Stimulated activated CD8-positive, alpha-beta memory T cell treated with anti-CD3 and anti-CD28 coated beads, Interleukin-15, amount 100 ng/mL, for 1 hour (primary cell): ENCODE results near the gene VGF.
"Not testable (repeated sequence)": the region's sequence is repeated elsewhere in the genome, so short reads cannot be mapped to it uniquely, and the experiment has no call there.

Experiments used
- DNase-seq: peaks from one replicate; pipeline ENCODE4 v3.0.0-alpha.2; 2020; ENCODE audit warnings: low read depth

The VGF gene

DNA sequence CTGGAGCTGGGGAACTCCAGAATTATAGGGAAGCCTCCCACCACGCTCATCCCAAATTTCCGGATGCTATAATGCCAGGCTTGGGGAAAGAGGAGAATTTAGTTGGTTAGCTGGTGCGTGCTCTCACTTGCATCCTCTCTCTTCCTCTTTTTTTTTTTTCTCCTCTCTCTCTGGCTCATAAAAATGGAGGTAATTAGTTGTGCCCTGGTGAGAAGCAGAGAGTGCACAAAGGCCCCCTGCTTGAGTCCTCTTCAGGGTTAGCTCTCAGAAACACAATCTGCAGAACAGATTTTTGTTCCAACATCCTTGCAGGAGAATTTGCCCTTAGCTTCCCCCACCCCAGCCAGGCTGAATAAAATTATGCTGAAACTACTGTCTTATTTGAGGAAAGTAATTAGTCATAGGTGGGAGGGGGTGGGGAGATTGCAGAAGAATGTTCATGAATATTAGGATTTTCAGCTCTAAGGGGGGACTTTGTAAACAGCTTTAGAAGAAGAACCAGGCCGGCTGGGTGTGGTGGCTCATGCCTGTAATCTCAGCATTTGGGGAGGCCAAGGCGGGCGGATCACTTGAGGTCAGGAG, 30.9 kb downstream of the VGF start:
- no peak for DNase-seq

DNA sequence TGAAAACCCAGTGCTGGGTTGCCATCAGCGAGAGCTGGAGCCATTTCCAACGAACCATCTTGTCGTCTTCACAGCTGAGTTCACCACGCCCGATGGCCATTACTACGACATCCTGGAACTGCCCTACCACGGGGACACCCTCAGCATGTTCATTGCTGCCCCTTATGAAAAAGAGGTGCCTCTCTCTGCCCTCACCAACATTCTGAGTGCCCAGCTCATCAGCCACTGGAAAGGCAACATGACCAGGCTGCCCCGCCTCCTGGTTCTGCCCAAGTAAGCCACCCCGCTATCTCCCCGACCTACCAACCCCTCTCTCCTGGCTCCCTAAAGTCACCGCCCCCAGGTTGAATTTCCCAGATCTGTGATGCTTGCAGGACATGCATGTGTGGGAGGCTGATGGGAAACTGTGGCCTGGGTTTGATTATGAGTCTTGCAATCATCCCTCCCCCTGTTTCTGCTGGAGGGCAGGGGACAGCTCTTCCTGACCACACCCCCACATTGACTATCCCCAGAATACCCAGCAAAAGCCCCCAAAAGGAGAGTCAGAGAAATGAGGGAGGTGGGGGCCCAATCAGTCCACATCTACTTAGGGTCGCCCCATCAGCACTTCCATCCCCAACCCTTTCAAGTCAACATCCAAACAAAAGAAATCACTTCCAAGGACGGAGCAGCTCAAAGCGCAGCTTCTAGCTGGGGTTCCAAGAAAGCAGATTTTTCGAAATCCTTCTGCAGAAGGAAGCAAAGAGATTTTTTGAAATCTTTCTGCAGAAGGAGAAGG, 31.6 kb downstream of the VGF start:
- DNase-seq: no peak

DNA sequence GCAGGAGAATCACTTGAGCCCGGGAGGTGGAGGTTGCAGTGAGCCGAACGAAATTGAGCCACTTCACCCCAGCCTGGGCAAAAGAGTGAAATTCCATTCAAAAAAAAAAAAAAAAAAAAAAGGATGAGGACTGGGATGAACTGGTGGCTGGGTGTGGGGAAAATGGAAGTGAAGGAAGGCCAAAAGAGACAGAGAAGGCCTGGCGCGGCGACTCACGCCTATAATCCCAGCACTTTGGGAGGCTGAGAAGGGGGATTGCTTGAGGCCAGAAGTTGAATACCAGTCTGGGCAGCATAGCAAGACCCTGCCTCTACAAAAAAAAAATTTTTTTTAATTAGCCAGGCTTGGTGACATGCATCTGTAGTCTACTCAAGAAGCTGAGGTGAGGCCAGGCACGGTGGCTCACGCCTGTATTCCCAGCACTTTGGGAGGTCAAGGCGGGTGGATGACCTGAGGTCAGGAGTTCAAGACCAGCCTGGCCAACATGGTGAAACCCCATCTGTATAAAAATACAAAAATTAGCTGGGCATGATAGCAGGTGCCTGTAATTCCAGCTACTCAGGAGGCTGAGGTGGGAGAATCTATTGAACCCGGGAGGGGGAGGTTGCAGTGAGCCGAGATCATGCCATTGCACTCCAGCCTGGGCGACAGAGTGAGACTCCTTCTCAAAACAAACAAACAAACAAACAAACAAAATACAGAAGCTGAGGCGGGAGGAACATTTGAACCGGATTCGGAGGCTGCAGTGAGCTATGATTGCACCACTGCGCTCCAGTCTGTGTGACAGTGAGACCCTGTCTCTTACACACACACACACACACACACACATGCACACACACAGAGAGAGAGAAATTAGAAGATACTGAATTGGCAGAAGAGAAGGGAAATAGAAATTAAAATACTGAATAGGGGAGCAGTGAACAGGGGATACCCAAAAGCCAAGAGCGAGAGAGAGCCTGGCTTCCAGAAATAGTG, 32.5 kb downstream of the VGF start:
- DNase-seq: not testable (repeated sequence)

DNA sequence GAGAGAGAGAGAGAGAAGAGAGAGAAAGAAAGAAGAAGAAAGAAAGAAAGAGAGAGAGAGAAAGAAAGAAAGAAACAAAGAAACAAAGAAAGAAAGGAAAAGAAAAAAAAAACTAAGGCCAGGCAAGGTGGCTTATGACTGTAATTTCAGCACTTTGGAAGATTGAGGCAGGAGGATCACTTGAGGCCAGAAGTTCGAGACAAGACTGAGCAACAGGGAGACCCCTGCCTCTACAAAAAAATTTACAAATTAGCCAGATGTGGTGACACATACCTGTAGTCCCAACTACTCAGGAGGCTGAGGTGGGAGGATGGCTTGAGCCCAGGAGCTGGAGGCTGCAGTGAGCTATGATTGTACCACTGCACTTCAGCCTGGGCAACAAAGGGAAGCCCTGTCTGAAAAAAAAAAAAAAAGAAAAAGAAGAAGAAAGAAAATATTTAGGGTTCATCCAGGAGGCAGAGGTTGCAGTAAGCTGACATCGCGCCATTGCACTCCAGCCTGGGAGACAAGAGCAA, 35.7 kb downstream of the VGF start:
- DNase-seq: no peak

DNA sequence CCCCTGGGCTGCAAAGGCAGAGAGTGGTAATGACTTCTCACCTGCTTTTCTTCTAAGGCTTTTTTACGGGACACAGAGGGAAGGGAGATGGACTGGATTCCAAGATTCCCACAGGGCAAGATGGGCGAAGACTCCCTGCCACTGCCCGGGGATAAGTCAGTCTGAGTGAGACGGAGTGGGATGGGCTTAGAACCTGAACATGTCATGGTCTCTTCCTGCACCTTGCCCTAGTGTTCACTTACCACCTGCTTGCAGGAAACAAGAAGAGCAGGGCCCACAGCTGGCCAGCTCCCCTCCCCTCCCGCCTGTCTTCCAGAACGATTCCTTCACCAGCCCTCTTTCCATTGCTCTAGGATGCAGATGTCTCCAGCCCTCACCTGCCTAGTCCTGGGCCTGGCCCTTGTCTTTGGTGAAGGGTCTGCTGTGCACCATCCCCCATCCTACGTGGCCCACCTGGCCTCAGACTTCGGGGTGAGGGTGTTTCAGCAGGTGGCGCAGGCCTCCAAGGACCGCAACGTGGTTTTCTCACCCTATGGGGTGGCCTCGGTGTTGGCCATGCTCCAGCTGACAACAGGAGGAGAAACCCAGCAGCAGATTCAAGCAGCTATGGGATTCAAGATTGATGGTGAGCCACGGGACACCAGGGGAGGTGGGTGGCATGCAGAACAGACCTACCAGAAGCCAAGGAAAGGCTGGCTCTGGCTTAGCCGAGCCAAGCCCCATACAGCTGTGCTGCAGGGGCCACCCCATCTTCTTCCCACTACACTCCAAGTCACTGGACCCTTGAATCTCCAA, 37.1 kb downstream of the VGF start:
- no peak for DNase-seq

DNA sequence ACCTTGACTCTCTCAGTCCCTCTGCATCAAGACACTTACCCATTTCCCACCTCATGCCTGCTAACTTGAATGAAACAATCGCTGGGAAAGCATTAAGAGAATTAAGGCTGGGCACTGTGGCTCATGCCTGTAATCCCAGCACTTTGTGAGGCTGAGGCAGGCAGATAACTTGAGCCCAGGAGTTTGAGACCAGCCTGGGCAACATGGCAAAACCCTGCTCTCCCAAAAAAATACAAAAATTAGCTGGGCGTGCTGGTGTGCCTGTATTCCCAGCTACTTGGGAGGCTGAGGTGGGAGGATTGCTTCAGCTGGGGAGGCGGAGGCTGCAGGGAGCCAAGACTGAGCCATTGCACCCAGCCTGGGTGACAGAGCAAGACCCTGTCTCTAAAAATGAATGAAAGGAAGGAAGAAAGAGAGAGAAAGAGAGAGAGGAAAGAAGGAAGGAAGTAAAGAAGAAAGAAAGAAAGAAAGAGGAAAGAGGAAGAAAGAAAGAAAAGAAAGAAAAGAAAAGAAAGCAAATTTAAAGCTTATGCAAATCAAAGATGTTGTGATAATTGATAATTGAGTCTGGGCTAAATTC, 37.8 kb downstream of the VGF start:
- no peak for DNase-seq

DNA sequence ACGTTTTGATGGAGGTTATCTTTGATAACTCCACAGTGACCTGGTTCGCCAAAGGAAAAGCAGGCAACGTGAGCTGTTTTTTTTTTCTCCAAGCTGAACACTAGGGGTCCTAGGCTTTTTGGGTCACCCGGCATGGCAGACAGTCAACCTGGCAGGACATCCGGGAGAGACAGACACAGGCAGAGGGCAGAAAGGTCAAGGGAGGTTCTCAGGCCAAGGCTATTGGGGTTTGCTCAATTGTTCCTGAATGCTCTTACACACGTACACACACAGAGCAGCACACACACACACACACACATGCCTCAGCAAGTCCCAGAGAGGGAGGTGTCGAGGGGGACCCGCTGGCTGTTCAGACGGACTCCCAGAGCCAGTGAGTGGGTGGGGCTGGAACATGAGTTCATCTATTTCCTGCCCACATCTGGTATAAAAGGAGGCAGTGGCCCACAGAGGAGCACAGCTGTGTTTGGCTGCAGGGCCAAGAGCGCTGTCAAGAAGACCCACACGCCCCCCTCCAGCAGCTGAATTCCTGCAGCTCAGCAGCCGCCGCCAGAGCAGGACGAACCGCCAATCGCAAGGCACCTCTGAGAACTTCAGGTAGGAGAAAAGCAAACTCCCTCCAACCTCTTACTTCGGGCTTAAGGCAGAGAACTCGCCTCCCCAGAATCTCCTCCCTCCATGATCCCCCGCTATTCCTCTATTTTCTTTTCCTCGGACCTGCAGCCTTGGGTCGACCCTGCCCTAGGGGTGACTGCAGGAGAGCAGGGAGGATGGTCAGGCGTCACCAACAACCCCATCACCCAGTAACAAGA, 38.5 kb downstream of the VGF start, which contains the start of gene SERPINE1:
Gene SERPINE1, plus strand, starts transcription at position 454 of the 809 bp plus-strand sequence. CDS start 1,290 bp downstream, outside the sequence.
- peak; percentile 14 for DNase-seq

DNA sequence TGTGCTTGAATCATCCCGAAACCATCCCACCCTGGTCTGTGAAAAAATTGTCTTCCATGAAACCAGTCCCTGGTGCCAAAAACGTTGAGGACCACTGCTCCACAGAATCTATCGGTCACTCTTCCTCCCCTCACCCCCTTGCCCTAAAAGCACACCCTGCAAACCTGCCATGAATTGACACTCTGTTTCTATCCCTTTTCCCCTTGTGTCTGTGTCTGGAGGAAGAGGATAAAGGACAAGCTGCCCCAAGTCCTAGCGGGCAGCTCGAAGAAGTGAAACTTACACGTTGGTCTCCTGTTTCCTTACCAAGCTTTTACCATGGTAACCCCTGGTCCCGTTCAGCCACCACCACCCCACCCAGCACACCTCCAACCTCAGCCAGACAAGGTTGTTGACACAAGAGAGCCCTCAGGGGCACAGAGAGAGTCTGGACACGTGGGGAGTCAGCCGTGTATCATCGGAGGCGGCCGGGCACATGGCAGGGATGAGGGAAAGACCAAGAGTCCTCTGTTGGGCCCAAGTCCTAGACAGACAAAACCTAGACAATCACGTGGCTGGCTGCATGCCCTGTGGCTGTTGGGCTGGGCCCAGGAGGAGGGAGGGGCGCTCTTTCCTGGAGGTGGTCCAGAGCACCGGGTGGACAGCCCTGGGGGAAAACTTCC, 39.2 kb downstream of the VGF start:
- DNase-seq: no peak

DNA sequence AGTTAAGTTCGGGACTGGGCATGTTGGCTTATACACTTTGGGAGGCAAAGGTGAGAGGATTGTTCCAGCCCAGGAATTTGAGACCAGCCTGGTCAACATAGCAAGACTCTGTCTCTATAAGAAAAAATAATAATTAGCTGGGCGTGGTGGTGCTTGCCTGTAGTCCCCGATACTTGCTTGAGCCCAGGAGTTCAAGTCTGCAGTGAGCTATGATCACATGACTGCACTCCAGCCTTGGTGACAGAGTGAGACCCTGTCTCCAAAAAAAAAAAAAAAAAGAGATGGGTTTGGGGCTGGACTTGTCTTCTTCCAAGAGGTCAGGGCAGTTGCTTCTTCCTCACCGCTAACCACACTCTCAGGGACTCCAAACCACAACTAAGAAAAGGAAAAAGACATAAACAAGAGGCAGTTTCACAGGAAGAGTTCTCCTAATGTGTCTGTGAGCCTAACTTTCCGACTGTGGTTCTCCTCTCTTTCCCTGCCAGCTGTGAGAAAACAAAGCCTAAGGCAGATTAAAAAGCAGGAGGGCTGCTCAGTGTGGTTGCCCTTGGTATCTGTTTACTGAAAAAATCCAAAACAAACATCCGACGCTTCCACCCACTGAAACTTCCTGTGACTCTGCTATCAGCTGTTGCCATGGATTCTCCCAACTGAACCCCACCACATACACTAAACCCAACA, 40.9 kb downstream of the VGF start:
- DNase-seq: no peak

DNA sequence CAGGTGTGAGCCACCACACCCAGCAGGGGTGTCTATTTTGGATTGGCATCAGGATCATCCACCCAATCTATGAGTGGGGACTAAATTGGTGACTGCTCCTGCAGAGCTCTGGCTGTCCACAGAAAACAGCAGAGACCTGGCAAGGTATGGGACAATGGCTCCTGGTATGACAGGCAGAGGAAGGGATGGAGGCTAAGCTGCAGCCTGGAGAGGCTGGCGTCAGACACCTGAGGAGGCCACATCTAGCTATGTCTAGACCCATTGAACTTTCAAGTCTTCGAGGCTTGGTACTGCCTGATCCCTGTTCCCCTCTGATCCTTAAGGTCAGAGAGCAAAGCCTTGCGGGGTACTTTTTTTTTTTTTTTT, 41.7 kb downstream of the VGF start:
- no peak for DNase-seq

DNA sequence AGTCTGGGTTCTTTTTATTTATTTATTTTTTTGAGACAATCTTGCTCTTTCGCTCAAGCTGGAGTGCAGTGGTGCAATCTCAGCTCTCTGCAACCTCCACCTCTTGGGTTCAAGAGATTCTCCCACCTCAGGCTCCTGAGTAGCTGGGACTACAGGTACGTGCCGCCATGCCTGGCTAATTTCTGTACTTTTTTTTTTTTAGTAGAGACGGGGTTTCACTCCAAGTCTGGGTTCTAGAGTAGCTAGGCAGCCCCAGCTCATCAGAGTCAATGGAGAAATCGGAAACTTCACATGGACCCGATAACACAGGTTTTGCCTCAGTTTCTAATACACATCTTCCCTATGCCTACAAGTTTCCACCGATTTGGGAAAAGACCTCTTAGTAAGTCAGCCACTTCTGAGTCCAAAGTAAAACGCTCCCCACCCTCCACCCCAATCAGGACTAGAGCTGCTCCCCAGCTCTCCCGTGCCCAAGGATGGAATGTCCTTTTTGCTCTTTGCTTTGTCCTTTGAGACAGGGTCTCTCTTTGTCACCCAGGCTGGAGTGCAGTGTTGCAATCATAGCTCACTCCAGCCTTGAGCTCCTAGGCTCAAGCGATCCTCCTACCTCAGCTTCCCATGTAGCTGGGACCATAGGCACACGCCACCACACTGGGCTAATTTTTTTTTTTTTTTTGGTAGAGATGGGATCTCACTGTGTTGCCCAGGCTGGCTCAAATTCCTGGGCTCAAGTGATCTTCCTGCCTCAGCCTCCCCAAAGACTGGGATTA, 42.3 kb downstream of the VGF start:
- DNase-seq: no peak

DNA sequence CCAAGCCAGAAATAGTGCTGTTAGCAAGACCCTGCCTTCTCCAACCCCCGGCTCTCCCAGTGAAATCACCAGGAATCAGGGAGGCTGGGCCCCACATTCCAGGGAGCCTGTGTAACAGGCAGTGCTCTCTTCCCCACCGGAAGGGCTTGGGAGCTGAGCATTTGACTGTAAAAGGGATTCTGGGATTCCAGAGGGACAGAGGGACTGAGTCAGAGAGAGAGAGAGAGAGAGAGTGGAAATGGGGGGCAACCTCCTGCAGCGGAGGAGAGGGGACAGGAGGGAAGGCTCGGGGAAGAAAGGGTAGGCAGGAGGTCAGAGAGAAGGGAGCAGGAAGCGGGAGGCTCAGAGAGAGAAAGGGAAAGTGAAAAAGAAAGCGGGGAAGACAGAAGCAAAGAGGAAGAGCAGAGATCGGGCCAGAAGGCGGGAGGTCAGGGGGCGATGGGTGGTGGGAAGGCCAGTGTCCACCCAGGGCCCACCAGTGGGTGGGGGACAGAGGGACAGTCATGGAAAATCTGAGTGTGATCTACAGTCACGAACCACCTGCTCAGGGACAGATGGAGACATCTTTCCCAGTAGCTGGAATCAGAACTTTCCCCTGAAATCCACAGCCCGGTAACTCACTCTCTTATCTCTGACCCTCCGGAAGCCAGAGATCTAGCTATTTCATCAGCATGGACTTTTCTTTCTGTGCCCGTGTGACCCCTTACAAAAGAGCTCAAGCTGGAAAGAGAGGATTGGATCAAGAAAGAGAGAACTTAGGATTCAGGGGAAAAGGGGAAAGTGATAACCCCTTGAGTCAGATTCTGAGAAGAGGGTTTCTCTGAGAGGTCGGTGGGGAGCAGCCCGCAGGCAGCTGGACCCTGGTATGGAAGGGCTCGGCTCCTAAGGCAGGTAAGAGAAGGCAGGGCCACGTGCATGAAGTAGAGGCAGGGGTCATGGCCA, 43.1 kb downstream of the VGF start:
- DNase-seq: no peak

DNA sequence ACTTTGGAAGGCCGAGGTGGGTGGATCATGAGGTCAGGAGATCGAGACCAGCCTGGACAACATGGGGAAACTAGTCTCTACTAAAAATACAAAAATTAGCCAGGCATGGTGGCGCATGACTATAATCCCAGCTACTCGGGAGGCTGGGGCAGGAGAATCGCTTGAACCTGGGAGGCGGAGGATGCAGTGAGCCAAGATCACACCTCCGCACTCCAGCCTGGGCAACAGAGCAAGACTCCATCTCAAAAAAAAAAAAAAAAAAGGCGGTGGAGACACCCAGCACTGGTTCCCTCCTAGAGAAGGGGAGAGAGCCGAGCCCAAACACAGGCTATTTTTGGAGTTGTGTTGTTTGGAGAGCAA, 43.8 kb downstream of the VGF start:
- DNase-seq: not testable (repeated sequence)

DNA sequence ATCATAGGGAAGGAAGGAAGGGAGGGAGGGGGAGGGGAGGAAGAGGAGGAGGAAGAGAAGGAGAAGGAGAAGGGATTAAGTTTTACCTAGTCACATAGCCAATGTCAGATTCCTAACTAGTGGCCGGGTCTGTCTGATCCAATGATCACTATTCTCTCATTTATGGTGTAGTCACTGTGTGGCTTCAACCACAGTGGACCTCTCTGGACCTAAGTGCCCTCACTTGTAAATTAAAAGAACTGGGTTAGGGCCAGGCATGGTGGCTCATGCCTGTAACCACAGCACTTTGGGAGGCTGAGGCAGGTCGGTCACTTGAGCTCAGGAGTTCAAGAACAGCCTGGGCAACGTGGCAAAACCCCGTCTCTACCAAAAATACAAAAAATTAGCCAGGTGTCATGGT, 45.1 kb downstream of the VGF start:
- DNase-seq: no peak

DNA sequence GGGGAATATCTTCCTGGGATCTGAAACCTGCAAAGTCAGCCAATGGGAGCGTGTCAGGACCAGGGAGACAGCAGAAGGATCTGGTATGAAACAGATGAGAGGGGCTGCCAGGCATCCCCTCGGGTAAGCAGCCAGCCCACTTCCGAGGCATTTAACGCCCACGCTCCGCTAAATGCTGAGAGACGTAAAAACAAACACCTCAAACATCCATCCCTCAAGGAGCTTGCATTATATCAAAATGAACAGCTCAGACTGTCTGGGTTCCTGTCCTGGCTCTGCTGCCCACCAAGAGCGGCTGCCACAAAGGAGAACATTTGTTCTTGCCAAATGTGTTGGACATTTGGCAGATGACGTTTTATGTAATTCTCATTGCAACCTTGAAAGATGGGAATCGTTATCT, 45.5 kb downstream of the VGF start:
- no peak for DNase-seq

DNA sequence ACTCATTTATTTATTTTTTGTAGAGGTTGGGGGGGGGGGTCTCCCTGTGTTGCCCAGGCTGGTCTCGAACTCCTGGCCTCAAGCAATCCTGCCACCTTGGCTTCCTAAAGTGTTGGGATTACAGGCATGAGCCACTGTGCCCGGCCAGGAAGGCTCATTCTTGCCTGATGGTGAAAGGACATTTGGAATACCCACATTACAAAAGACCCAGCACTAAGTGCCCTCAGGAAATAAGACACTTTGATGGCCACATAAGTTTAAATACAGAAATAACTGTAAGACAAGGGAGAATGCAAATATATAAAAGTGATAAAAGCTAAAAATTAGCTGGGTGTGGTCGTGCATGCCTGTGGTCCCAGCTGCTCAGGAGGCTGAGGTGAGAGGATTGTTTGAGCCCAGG, 46.5 kb downstream of the VGF start:
- DNase-seq: no peak

DNA sequence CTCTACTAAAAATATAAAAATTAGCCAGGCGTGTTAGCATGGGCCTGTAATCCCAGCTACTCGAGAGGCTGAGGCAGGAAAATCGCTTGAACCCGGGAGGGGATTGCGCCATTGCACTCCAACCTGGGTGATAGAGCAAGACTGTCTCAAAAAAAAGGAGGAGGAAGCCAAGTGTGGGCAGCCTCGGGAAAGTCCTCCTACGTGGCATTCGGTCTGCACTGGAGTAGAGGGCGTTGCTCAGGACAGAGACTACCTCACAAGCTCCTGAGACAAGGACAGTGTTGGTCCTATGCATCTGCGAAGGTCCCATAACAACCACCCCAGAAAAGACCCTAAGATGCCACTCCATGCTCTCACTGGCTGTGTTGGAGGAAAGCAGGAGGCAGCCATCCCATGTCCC, 48.5 kb downstream of the VGF start:
- no peak for DNase-seq
